Renal pelvis (tissue), 12 donors: Measurements from ENCODE around the gene PATJ. TPM values are rescaled to one million over a fixed set of nuclear protein-coding genes. Genes with fewer than 3 reads are reported as not detected.
A peak's percentile ranks its signal among the peaks of the same experiment; 100 is the strongest.
"Not testable (repeated sequence)": the region's sequence is repeated elsewhere in the genome, so short reads cannot be mapped to it uniquely, and the experiment has no call there.

Experiments used
- DNase-seq: peaks from one replicate; pipeline ENCODE4 v3.0.0-alpha.2; 2013
- long read RNA-seq, 16 experiments: transcript quantifications; one replicate each; lab custom pipeline, GENCODE V29; 2026
- polyA plus RNA-seq, 3 donors: library from polyadenylated mRNA; unstranded; fragments of 120-200 nt; gene quantifications; one replicate each; pipeline ENCODE4 v1.2.1, GENCODE V29; 2013; ENCODE audit not compliant: insufficient read length in 3 of 3

PATJ gene, protein sequence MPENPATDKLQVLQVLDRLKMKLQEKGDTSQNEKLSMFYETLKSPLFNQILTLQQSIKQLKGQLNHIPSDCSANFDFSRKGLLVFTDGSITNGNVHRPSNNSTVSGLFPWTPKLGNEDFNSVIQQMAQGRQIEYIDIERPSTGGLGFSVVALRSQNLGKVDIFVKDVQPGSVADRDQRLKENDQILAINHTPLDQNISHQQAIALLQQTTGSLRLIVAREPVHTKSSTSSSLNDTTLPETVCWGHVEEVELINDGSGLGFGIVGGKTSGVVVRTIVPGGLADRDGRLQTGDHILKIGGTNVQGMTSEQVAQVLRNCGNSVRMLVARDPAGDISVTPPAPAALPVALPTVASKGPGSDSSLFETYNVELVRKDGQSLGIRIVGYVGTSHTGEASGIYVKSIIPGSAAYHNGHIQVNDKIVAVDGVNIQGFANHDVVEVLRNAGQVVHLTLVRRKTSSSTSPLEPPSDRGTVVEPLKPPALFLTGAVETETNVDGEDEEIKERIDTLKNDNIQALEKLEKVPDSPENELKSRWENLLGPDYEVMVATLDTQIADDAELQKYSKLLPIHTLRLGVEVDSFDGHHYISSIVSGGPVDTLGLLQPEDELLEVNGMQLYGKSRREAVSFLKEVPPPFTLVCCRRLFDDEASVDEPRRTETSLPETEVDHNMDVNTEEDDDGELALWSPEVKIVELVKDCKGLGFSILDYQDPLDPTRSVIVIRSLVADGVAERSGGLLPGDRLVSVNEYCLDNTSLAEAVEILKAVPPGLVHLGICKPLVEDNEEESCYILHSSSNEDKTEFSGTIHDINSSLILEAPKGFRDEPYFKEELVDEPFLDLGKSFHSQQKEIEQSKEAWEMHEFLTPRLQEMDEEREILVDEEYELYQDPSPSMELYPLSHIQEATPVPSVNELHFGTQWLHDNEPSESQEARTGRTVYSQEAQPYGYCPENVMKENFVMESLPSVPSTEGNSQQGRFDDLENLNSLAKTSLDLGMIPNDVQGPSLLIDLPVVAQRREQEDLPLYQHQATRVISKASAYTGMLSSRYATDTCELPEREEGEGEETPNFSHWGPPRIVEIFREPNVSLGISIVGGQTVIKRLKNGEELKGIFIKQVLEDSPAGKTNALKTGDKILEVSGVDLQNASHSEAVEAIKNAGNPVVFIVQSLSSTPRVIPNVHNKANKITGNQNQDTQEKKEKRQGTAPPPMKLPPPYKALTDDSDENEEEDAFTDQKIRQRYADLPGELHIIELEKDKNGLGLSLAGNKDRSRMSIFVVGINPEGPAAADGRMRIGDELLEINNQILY (N-terminal part only)
- 10 to 100 TPM; 38.6 to 69.8 (median 46.4) TPM for polyA plus RNA-seq
- long read RNA-seq, donor 1: 0 reads
- long read RNA-seq, donor 2, full-length matches to known transcripts: 1 of 1 reads
- long read RNA-seq, donor 2, partial matches to known transcripts: 0 of 1 reads
- long read RNA-seq, donor 2, other reads (novel, unspliced or antisense): 0 of 1 reads
- long read RNA-seq, donor 3: 0 reads
- long read RNA-seq, donor 4, full-length matches to known transcripts: 3 of 3 reads
- long read RNA-seq, donor 4, partial matches to known transcripts: 0 of 3 reads
- long read RNA-seq, donor 4, other reads (novel, unspliced or antisense): 0 of 3 reads
- long read RNA-seq, donor 5, partial matches to known transcripts: 6 of 6 reads
- long read RNA-seq, donor 5, other reads (novel, unspliced or antisense): 0 of 6 reads
- long read RNA-seq, donor 6: 0 reads
- long read RNA-seq, donor 7: 0 reads
- long read RNA-seq, donor 8: 0 reads
- long read RNA-seq, donor 9: 0 reads
- long read RNA-seq, donor 10: 0 reads
- long read RNA-seq, donor 11: 0 reads
- long read RNA-seq, donor 12, full-length matches to known transcripts: 1 of 1 reads
- long read RNA-seq, donor 12, partial matches to known transcripts: 0 of 1 reads
- long read RNA-seq, donor 12, other reads (novel, unspliced or antisense): 0 of 1 reads
- long read RNA-seq, donor 13: 0 reads
- long read RNA-seq, donor 14: 0 reads
- long read RNA-seq, donor 15, partial matches to known transcripts: 0 of 1 reads
- long read RNA-seq, donor 15, other reads (novel, unspliced or antisense): 0 of 1 reads
- long read RNA-seq, donor 16: 0 reads

DNA sequence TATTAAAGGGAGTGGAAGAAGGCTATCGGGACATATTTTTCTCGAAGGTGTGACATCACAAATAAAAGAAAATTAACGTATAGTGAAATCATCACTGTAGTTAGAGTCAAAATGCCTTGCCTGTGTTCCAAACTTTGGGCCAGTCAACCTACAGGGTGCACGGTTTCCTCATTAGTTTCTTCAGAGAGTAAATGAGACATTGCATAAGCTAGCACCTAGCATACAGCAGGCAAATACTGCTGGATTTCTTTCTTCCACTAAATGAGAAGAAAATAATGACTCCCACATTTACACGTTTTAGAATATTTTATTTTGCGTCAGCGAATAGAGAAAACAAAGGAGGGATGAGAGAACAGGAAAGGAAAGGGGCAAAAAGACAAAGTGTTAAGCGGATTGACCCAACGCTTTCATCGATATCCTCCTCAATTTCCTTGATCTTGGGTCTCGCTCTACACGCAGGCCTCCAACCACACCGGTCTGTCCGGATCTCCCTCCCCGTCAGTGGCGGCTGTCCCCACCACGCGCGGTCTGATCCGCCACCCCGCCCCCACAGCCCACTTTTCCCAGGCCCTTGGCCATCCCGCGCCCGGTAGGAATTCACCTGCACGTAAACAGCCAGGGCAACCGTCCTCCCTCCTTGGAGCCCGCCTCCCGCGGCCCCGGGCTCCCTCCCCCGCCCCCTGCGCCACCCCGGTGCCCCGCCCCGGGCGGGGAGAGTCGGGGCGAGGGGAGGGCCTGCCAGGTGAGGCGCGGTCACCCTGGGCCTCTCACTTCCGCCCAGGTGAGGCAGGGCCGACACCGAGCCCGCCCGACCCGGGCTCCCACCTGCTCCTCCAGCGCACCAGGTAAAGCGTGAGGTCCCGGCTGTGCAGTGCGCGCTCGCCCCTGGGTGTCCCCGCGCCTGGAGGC is at the start of gene PATJ:
TSS of gene PATJ (plus strand) at position 770 of the 909 bp plus-strand sequence. CDS start 20,413 bp downstream, outside the sequence.
- peak; percentile 71 for DNase-seq

DNA sequence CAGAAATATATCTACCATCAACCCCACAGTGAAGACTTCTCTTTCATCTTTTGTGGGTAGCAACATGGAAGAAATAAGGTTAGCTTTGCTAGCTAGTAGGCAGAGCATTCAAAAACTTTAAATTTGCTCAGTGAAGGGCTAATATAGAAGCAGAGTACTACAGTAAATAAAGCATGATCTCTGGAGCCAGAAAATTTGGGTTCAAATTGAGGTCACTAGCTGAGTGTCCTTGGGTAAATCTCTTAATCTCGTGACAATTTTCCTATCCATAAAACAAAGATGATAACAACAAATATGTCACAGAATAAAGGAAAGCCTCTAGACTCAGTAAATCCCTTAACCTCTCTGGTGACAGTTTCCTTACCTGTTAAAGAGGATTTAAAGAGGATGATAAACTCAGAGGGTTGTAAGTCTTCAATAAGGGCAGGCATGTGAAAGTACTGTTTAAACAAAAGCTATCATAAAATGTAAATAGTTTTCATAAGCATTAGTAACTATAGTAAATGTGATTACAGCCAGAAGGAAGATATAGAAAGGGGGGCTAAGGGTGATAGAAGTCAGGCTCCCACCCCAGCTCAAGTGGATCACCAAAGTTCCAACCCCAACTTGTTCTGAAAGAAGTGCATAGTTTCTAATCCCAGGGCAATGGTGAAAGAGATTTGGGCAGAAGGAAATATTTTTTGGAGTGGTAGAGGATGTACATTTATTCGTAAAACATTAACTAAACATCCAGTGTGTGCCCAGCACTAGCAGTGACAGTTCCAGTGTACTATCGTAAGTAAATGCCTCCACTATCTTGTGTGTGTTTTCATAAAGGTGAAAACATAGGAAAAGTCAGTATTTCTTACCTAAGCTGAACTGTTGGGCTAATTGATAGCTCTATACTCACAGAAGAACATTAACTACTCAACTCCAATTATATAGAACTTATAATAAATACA is 42.1 kb upstream of the PATJ start:
- DNase-seq: no peak

DNA sequence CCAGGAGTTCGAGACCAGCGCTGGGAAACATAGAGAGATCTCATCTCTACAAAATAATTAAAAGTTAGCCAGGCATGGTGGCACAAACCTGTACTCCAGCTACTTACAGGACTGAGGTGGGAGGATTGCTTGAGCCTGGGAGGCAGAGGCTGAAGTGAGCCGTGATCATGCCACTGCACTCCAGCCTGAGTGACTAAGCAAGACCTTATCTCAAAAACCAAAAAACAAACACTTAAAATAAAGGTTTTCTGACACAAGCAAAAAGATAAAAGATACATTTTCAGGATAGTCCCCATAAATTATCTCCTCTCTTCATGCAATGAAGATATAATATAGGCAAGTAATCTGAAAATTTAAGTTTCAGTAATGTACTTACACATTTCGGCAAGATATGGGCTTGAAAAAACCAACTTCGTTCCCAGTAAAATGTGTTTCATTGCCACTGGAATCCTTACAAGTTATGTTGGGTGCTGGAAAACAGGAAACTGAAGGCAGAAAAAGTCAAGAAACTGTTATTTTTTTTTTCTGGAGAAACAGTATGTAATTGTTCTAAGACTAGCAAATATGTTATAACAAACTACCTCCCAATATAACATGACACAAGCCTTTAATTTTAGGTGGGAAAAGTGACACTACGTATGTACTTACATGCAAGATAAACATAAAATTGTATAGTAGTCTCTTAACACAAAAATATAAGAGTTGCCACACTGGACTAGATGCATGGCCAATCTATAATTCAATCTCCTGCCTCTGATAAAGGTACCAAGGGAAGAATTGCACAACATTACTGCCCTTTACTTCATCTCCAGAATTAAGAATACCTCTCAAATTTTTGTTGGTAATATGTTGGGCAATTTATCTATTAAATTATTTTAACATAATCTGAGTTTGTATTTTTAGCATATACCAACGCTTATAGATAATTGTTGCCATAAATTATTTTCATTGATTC is 33.0 kb upstream of the PATJ start:
- DNase-seq: no peak

DNA sequence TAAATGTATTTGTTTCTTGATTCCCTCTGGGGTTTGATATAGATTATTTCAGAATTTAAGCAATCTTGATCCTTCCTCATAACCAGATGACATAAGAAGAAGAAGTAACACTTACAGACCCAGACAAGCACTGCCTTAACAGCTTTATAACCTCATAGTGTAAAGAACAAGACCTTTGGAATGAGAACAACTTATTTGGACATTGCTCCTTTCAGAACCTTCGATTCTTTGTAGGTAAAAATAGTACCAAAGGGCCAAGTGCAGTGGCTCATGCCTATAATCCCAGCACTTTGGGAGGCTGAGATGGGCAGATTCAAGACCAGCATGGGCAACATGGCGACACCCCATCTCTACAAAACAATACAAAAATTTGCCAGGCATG is 32.4 kb upstream of the PATJ start:
- no peak for DNase-seq

DNA sequence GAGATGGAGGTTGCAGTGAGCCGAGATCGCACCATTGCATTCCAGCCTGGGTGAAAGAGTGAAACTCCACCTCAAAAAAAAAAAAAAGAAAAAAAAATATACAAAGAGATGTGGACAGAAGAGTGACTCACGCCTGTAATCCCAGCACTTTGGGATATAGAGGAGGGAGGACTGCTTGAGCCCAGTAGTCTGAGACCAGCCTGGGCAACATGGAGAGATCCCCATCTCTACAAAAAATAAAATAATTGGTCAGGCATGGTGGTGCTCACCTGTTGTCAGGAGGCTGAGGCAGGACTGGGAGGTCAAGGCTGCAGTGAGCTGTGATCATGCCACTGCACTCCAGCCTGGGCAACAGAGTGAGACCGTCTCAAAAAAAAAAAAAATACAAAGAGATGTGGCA is 31.0 kb upstream of the PATJ start:
- not testable (repeated sequence) for DNase-seq

DNA sequence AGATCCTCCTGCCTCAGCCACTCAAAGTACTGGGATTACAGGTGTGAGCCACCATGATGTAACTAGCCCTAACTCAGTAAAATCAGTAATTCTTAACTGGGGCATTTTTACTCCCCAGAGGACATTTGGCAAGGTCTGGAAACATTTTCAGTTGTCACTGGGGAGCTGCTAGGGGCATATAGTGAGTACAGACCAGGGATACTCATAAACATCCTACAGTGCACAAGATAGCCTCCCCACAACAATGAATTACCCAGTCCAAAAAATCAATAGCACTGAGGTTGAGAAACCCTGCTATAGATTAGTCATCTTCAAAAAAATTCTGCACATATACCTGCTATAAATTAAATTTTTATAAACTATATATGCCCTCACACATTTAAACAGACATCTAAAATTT is 30.3 kb upstream of the PATJ start:
- no peak for DNase-seq

DNA sequence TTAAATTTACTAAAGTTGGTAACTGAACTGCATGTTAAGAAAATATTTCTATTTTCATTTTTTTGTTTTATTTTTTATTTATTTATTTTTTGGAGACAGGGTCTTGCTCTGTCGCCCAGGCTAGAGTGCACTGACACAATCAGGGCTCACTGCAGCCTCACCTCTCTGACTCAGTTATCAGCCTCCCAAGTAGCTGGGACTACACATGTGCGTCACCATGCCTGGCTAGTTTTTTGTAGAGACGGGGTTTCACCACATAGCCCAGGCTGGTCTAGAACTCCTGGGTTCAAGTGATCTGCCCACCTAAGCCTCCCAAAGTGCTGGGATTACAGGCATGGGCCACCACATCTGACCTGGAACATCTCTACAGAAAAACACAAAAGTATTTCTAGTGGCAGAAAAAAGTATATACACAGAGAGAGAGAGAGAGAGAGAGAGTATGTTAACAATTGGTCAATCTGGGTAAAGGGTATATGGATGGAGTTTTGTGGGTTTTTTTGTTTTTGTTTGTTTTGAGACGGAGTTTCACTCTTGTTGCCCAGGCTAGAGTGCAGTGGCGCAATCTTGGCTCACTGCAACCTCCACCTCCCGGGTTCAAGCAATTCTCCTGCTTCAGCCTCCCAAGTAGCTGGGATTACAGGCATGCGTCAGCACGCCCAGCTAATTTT is 23.1 kb upstream of the PATJ start:
- DNase-seq: not testable (repeated sequence)

DNA sequence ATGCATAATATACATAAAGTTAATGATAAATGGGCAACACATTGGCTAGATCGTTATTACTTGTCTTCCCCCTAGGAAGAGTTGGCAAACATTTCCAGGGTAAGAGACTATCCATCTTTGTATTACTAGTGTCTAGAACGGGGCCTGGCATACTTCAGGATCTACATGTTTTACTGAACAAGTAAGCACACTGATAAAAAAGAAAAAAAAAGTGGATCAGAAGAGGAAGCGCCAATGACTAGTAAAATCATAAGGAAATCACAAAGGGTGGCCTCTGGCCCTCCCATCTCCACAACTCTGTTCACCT is 17.8 kb upstream of the PATJ start:
- DNase-seq: no peak

DNA sequence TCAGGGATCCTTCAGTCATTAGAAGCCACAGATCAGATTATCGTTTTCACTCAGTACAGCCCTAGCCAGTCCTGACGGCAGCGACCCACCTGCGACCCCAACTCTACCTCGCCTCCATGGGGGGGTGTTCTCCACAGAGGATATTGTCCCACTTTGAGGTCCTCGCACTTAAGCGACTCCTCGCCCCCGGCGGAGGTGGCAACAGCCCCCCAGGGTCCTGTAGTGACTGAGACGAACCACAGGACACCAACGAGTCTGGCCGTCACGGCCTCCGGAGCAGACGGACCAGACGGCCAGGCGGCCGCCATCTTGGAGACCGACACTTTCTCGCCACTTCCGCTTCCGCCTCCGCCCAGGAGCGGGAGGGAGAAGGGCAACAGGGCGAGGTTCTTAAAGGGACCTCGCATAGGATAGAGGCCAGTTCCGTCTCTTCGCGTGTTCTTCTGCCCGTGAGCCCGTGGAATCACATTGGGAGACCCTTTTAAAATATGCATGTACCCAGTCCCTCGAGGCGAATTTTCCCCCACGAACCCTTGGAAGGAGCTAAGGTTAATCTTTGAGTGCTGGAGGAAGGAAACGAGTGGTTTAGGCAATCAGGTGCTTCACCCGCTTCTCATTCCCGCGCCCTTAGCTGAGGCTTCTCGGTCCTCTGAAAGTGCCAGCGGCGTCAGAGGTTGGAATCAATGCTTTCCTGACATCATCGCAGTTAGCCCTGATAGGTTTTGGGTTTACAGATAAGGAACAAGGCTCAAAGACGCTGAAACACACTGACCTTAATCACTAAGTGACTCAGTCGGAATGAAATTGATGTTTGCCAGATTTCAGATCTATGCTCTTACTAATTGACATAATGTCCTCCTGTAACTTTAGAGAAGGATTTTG is 17.2 kb upstream of the PATJ start, which contains the start of gene TM2D1:
TSS of gene TM2D1 (minus strand) at position 329 of the 882 bp plus-strand sequence. CDS start at position 308, 21 bp downstream.
- peak; percentile 93 for DNase-seq

DNA sequence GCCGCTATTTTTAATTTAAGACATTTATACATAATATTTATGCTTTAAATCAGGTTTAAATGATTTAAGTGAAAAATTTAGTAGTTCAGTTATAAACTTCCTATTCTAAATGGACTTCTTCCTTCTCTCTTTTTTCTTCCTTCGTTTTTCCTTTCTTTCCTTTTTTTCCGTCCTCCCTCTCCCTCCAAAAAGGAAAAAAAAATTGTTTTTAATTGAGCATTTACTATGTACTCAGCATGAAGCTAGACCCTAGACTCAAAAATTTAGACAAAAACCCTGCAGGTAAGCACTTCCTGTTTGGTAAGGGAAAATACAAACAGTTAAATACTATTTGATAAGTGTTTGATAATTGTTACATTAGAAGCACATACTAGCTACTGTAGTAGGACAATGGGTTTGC is 14.7 kb upstream of the PATJ start:
- no peak for DNase-seq

DNA sequence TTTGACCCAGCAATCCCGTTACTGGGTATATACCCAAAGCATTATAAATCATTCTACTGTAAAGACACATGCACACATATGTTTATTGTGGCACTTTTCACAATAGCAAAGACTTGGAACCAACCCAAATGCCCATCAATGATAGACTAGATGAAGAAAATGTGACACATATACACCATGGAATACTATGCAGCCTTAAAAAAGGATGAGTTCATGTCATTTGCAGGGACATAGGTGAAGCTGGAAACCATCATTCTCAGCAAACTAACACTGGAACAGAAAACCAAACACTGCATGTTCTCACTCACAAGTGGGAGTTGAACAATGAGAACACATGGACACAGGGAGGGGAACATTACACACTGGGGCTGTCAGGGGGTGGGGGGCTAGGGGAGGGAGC is 11.6 kb upstream of the PATJ start:
- not testable (repeated sequence) for DNase-seq

DNA sequence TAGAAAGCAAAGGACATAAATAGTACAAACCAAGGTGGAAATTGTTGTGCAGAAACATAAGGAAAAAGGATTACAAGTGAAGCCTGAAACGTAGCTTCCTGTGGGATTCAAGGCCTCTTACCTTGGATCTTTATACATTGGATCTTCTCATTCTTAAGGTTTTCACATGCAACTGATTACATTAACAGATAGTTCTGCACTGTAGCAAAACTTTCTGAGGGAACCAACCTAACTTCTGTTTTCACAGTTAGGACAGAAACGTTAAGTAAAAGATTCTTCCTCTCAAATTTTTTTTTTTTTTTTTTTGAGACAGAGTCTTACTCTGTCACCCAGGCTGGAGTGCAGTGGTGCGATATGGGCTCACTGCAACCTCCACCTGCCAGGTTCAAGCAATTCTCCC is 9.6 kb upstream of the PATJ start:
- no peak for DNase-seq

DNA sequence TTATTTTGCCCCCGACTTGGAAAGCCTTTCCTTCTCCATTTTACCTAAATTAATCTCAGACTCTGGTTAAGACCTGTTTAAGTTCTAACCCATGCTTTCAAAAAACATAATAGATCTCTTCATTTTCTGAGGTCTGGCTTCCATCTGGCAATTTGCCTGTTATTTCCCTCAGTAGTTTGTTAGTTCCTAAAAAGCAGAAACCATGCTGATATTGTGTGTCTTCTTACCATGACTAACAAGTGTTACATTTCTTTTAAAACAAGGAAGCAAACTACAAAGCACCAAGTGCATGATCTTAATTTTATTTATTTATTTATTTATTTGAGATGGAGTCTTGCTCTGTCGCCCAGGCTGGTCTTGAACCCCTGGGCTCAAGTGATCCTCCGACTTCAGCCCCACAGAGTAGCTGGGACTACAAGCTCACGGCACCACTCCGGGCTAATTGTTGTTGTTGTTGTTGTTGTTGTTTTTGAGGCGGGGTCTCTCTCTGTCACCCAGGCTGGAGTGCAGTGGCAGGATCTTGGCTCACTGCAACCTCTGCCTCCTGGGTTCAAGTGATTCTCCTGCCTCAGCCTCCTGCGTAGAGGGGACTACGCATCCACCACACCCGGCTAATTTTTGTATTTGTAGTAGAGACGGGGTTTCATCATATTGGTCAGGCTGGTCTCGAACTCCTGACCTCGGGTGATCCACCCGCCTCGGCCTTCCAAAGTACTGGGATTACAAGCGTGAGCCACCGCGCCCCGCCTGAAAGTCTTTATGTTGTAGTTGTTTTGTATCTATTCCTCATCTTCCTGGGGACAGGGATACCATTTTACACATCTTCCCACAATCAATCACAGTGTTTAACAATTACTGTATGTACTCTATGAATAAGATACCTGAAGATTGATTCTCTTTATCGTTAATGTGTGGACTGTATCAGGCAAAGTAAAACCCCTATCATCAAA is 1.3 kb upstream of the PATJ start:
- no peak for DNase-seq
